ENCODE data around the gene APOA4.
A peak's percentile ranks its signal among the peaks of the same experiment; 100 is the strongest.

Gene APOA4

GRCh38 chr11:116792869-116793771 lies 30.0 kb downstream of the APOA4 start:
- DNase-seq (ENCODE audit: low read depth) = no peak
- TF ChIP-seq CTCF (IDR thresholded peaks at IDR 0.05; ENCODE audit: low read depth, low read length, missing control alignments) = no peak

GRCh38 chr11:116792144-116792868 lies 30.8 kb downstream of the APOA4 start:
- DNase-seq (ENCODE audit: low read depth) = no peak
- no peak for TF ChIP-seq CTCF (IDR thresholded peaks at IDR 0.05; ENCODE audit: low read depth, low read length, missing control alignments)
- in situ Hi-C loops (cut with HindIII; ENCODE audit: low sequenced_read_pairs) = no loop called here
- H3K4me3 ChIP-seq (ENCODE audit: low read depth, low read length) = no peak overlapping the region

More at GRCh38 chr11:116792869-116793771, 30.0 kb downstream of the APOA4 start:
- in situ Hi-C loops (cut with HindIII; ENCODE audit: low sequenced_read_pairs) = no loop called here
- H3K4me3 ChIP-seq (ENCODE audit: low read depth, low read length) = no peak overlapping the region

GRCh38 chr11:116791813-116792143 lies 31.3 kb downstream of the APOA4 start, which contains the start of gene APOA5:
TSS of gene APOA5 (minus strand) at chr11:116791879. CDS start at chr11:116791860, 19 bp downstream.
- no peak within 1 kb of the TSS for H3K4me3 ChIP-seq (ENCODE audit: low read depth, low read length)
- DNase-seq (ENCODE audit: low read depth) = no peak
- in situ Hi-C loops (cut with HindIII; ENCODE audit: low sequenced_read_pairs) = no loop called here
- TF ChIP-seq CTCF (IDR thresholded peaks at IDR 0.05; ENCODE audit: low read depth, low read length, missing control alignments) = no peak

GRCh38 chr11:116791002-116791812 lies 31.9 kb downstream of the APOA4 start:
- peak; percentile 26 for DNase-seq (ENCODE audit: low read depth)
- in situ Hi-C loops (cut with HindIII; ENCODE audit: low sequenced_read_pairs) = no loop called here
- peak; percentile 91 for TF ChIP-seq CTCF (IDR thresholded peaks at IDR 0.05; ENCODE audit: low read depth, low read length, missing control alignments)
- H3K4me3 ChIP-seq (ENCODE audit: low read depth, low read length) = no peak overlapping the region

GRCh38 chr11:116790167-116791001 lies 32.7 kb downstream of the APOA4 start:
- H3K4me3 ChIP-seq (ENCODE audit: low read depth, low read length) = no peak overlapping the region
- DNase-seq (ENCODE audit: low read depth) = no peak
- in situ Hi-C loops (cut with HindIII; ENCODE audit: low sequenced_read_pairs) = no loop called here
- no peak for TF ChIP-seq CTCF (IDR thresholded peaks at IDR 0.05; ENCODE audit: low read depth, low read length, missing control alignments)
